B cell (primary cell): ENCODE data around the gene SCPEP1. TPM values are rescaled to one million over a fixed set of nuclear protein-coding genes. Genes with fewer than 3 reads are reported as not detected.

Experiments
- ATAC-seq: fragments of 200-7000 bp; cut with Tn5 transposase; one replicate; pipeline ENCODE4 v1.10.0; 2021; ENCODE audit warnings: low read depth, mild to moderate bottlenecking, moderate number of reproducible peaks, moderate library complexity
- CTCF ChIA-PET: fragments of 350-600 bp; sonication (Branson Sonifier 250); formaldehyde crosslinking; loops from one replicate; lab custom pipeline; 2021; ENCODE audit warnings: antibody characterized with exemption, inconsistent platforms; lab: Charles Lee
- POLR2A ChIA-PET: fragments of 350-600 bp; sonication (Branson Sonifier 250); formaldehyde crosslinking; loops from one replicate; lab custom pipeline; 2021; ENCODE audit warnings: antibody characterized with exemption; lab: Charles Lee
- DNase-seq: peaks from one replicate; pipeline ENCODE4 v3.0.0; 2013
- H2AFZ ChIP-seq: 2 replicates; pipeline ENCODE4 v1.6.1; 2012; ENCODE audit warnings: mild to moderate bottlenecking, low read depth, low read length; ENCODE audit not compliant: insufficient read depth, poor library complexity, severe bottlenecking
- H3K27ac ChIP-seq, 2 donors: 1 replicate in 1 of 2; 2 replicates in 1 of 2; pipeline ENCODE4 v1.5.1; 2012 to 2013; ENCODE audit warnings: low read length in 2 of 2, mild to moderate bottlenecking in 2 of 2, moderate library complexity in 1 of 2
- H3K27me3 ChIP-seq, 4 experiments: fragments of 200-600 bp in 1 of 4; sonication (generic) in 1 of 4; replicated peaks in 1 of 4; 1 replicate in 2 of 4; 2 replicates in 2 of 4; pipeline versions ENCODE4 v1.6.1 to v1.7.0; 2013 to 2016; ENCODE audit warnings: low read length in 3 of 4, mild to moderate bottlenecking in 2 of 4, mixed read lengths in 1 of 4, moderate library complexity in 1 of 4; ENCODE audit not compliant: insufficient read depth in 4 of 4, control insufficient read depth in 3 of 4; ENCODE audit errors: control extremely low read depth in 1 of 4
- H3K36me3 ChIP-seq, 2 experiments: replicated peaks in 1 of 2; 1 replicate in 1 of 2; 2 replicates in 1 of 2; pipeline versions ENCODE4 v1.6.1 to v1.7.1; 2013; ENCODE audit warnings: low read length in 1 of 2; ENCODE audit not compliant: insufficient read depth in 2 of 2, control insufficient read depth in 1 of 2; ENCODE audit errors: control extremely low read depth in 1 of 2, extremely low read depth in 1 of 2
- H3K4me1 ChIP-seq, 2 donors: fragments of 200-600 bp in 1 of 2; sonication (generic) in 1 of 2; 1 replicate in 1 of 2; 2 replicates in 1 of 2; pipeline versions ENCODE4 v1.5.1 to v1.6.1; 2013 to 2017; ENCODE audit warnings: low read length in 2 of 2; ENCODE audit not compliant: control insufficient read depth in 2 of 2, insufficient read depth in 2 of 2
- H3K4me2 ChIP-seq: replicated peaks from 2 replicates; pipeline ENCODE3; 2012; ENCODE audit warnings: mild to moderate bottlenecking, low read depth, low read length; ENCODE audit not compliant: poor library complexity, severe bottlenecking
- H3K4me3 ChIP-seq, 5 experiments: fragments of 200-600 bp in 1 of 5; sonication (generic) in 1 of 5; 1 replicate in 3 of 5; 2 replicates in 2 of 5; pipeline versions ENCODE4 v1.5.1 to v1.7.0; 2011 to 2016; ENCODE audit warnings: low read length in 4 of 5, mild to moderate bottlenecking in 4 of 5, low read depth in 2 of 5, control low read depth in 1 of 5, moderate library complexity in 1 of 5; ENCODE audit not compliant: insufficient read depth in 1 of 5; ENCODE audit errors: control extremely low read depth in 1 of 5, extremely low read depth in 1 of 5
- H3K79me2 ChIP-seq: fragments of 200-600 bp; sonication (generic); one replicate; pipeline ENCODE4 v1.6.0; 2016; ENCODE audit warnings: low read length; ENCODE audit not compliant: control insufficient read depth, insufficient read depth
- H3K9ac ChIP-seq: fragments of 200-600 bp; sonication (generic); 2 replicates; pipeline ENCODE4 v1.6.1; 2017; ENCODE audit warnings: mild to moderate bottlenecking, low read length, moderate library complexity
- H3K9me3 ChIP-seq, 3 donors: one replicate each; pipeline versions ENCODE4 v1.6.1 to v1.7.1; 2013; ENCODE audit warnings: low read length in 2 of 3; ENCODE audit not compliant: control insufficient read depth in 2 of 3, insufficient read depth in 1 of 3; ENCODE audit errors: control extremely low read depth in 1 of 3
- H4K20me1 ChIP-seq: 2 replicates; pipeline ENCODE4 v1.6.0; 2012; ENCODE audit warnings: mild to moderate bottlenecking, low read length; ENCODE audit not compliant: insufficient read depth, control insufficient read depth, poor library complexity, severe bottlenecking
- H3K27ac Mint-ChIP-seq: one replicate; pipeline ENCODE4 v1.8.0; 2021; ENCODE audit warnings: mixed read lengths
- H3K27me3 Mint-ChIP-seq: one replicate; pipeline ENCODE4 v1.8.0; 2021; ENCODE audit warnings: mixed read lengths
- H3K4me1 Mint-ChIP-seq: one replicate; pipeline ENCODE4 v1.8.0; 2021; ENCODE audit warnings: mixed read lengths
- H3K4me3 Mint-ChIP-seq: one replicate; pipeline ENCODE4 v1.8.0; 2021; ENCODE audit warnings: mixed read lengths
- H3K9me3 Mint-ChIP-seq: one replicate; pipeline ENCODE4 v1.8.0; 2022; ENCODE audit warnings: mixed read lengths; ENCODE audit not compliant: insufficient read depth
- CTCF ChIP-seq: fragments of 200-600 bp; IDR thresholded peaks from one replicate; pipeline ENCODE4 v1.8.0; 2022; ENCODE audit warnings: antibody characterized with exemption, mild to moderate bottlenecking
- EZH2 ChIP-seq: IDR thresholded peaks from 2 replicates; pipeline ENCODE4 v1.6.1; 2012; ENCODE audit warnings: borderline replicate concordance, low read depth, mild to moderate bottlenecking, moderate library complexity, low read length; ENCODE audit not compliant: insufficient read depth, poor library complexity, severe bottlenecking
- WGBS: methylation state at CpG from one replicate; pipeline ENCODE4 v1.1.5; 2013; ENCODE audit warnings: missing lambda C conversion rate; ENCODE audit not compliant: insufficient coverage; 5-methylcytosine and 5-hydroxymethylcytosine counted together
- intact Hi-C: fragments of 100-400 bp; cut with micrococcal nuclease; formaldehyde crosslinking; loops from one replicate; pipeline ENCODE4 v1.10.0; 2022
- polyA plus RNA-seq: library from polyadenylated mRNA; depleted of rRNA; stranded (reverse); fragments of >200 nt; gene quantifications from 2 replicates; pipeline ENCODE4 v1.2.3, GENCODE V29; 2012
- total RNA-seq, 2 donors: library from RNA; stranded (reverse); fragments of 120-200 nt in 1 of 2; gene quantifications; 1 replicate in 1 of 2; 2 replicates in 1 of 2; pipeline versions ENCODE4 v1.2.3 to v1.2.4, GENCODE V29; 2013 to 2022

SCPEP1 gene
- total and polyA plus RNA-seq, 2 donors (not counting 1 experiment from before 2014, with no cell fraction given), result 66.6 to 121 TPM

GRCh38 chr17:56939869-56940484 lies 38.0 kb upstream of the SCPEP1 start:
- no peak overlapping the region for H2AFZ ChIP-seq
- H3K27me3 Mint-ChIP-seq, result no peaks in the 10 kb centered on the region
- H4K20me1 ChIP-seq, result no peaks in the 10 kb centered on the region
- H3K9me3 Mint-ChIP-seq, result no peaks in the 10 kb centered on the region
- peak; percentile 84 for TF ChIP-seq CTCF
- no peak for TF ChIP-seq EZH2
- 100% methylated on average over 2 of the region's 11 CpGs for WGBS
- H3K27ac ChIP-seq, result no peak overlapping the region
- H3K9ac ChIP-seq, result no peak overlapping the region
- H3K27me3 ChIP-seq, result no peaks in the 10 kb centered on the region
- ChIA-PET POLR2A (no interaction called here), CTCF (interaction anchor here (0.6 to 5.8 kb wide), 25 partner anchors 9 to 143 kb away, joined by 3 to 151 read pairs (median 4); partner anchors contain the start of genes DGKE and TRIM25)
- no peak overlapping the region for H3K4me3 ChIP-seq
- no peaks in the 10 kb centered on the region for H3K9me3 ChIP-seq
- DNase-seq (peak; percentile 83), ATAC-seq (peak; percentile 91)
- peaks cover 4% of the 10 kb centered on the region for H3K4me1 Mint-ChIP-seq
- no peak overlapping the region for H3K4me2 ChIP-seq
- no peak overlapping the region for H3K27ac Mint-ChIP-seq
- H3K36me3 ChIP-seq, result peaks cover 0 to 66% of the 10 kb centered on the region in 2 experiments
- no peak overlapping the region for H3K4me3 Mint-ChIP-seq
- intact Hi-C loops, result loop anchor here (1.0 to 5.0 kb wide), 4 partner anchors 26 to 348 kb away; partner anchors contain the start of genes NOG and TRIM25
- no peaks in the 10 kb centered on the region for H3K79me2 ChIP-seq
- peaks cover 0 to 3% of the 10 kb centered on the region in 2 donors for H3K4me1 ChIP-seq

- H3K4me3 ChIP-seq, result no peak overlapping the region
- no peaks in the 10 kb centered on the region for H3K79me2 ChIP-seq
- Mint-ChIP-seq H3K27me3 (no peaks in the 10 kb centered on the region), H3K4me1 (peaks cover 4% of the 10 kb centered on the region), H3K4me3 (no peak overlapping the region), H3K27ac (no peak overlapping the region), H3K9me3 (no peaks in the 10 kb centered on the region)
- H3K27ac ChIP-seq, result no peak overlapping the region
- 98% methylated on average over 5 of the region's 10 CpGs for WGBS
- H4K20me1 ChIP-seq, result no peaks in the 10 kb centered on the region
- no peaks in the 10 kb centered on the region for H3K27me3 ChIP-seq
- H2AFZ ChIP-seq, result no peak overlapping the region
- H3K4me2 ChIP-seq, result no peak overlapping the region
- TF ChIP-seq CTCF, result no peak
- TF ChIP-seq EZH2, result no peak
- DNase-seq (no peak), ATAC-seq (no peak)
- no peaks in the 10 kb centered on the region for H3K9me3 ChIP-seq
- peaks cover 2 to 56% of the 10 kb centered on the region in 2 experiments for H3K36me3 ChIP-seq
- intact Hi-C loops, result loop anchor here (5.0 kb wide), 1 partner anchor 351 kb away; the partner anchor contains the start of gene NOG
- ChIA-PET POLR2A (no interaction called here), CTCF (interaction anchor here (0.9 to 5.8 kb wide), 4 partner anchors 14 to 125 kb away, joined by 3 to 151 read pairs (median 4); no protein-coding TSS in a partner anchor)
- H3K4me1 ChIP-seq, result peaks cover 0 to 3% of the 10 kb centered on the region in 2 donors
- H3K9ac ChIP-seq, result no peak overlapping the region
These were observed 34.3 kb upstream of the SCPEP1 start for GRCh38 chr17:56943505-56944125.
